HUES48 (cell line): Measurements from ENCODE around the gene PTPRS.
A peak's percentile ranks its signal among the peaks of the same experiment; 100 is the strongest.
"Not testable (repeated sequence)": the region's sequence is repeated elsewhere in the genome, so short reads cannot be mapped to it uniquely, and the experiment has no call there.

Experiments
- H3K27ac ChIP-seq: one replicate; pipeline ENCODE4 v1.7.0; 2013; ENCODE audit warnings: low read depth, low read length, inconsistent platforms
- H3K27me3 ChIP-seq: 2 replicates; pipeline ENCODE4 v1.6.1; 2013; ENCODE audit warnings: mild to moderate bottlenecking, low read length; ENCODE audit not compliant: control insufficient read depth, insufficient read depth
- H3K36me3 ChIP-seq: 2 replicates; pipeline ENCODE4 v1.6.1; 2013; ENCODE audit warnings: low read length; ENCODE audit not compliant: control insufficient read depth, insufficient read depth
- H3K4me1 ChIP-seq: 2 replicates; pipeline ENCODE4 v1.6.1; 2013; ENCODE audit warnings: mild to moderate bottlenecking, low read length; ENCODE audit not compliant: control insufficient read depth, insufficient read depth
- H3K4me3 ChIP-seq: 2 replicates; pipeline ENCODE4 v1.5.1; 2013; ENCODE audit warnings: mild to moderate bottlenecking, low read depth, low read length
- H3K9ac ChIP-seq: 2 replicates; pipeline ENCODE4 v1.6.1; 2013; ENCODE audit warnings: mild to moderate bottlenecking, low read depth, low read length, moderate library complexity
- H3K9me3 ChIP-seq: 2 replicates; pipeline ENCODE4 v1.6.1; 2013; ENCODE audit warnings: low read length; ENCODE audit not compliant: control insufficient read depth, insufficient read depth

PTPRS gene

DNA sequence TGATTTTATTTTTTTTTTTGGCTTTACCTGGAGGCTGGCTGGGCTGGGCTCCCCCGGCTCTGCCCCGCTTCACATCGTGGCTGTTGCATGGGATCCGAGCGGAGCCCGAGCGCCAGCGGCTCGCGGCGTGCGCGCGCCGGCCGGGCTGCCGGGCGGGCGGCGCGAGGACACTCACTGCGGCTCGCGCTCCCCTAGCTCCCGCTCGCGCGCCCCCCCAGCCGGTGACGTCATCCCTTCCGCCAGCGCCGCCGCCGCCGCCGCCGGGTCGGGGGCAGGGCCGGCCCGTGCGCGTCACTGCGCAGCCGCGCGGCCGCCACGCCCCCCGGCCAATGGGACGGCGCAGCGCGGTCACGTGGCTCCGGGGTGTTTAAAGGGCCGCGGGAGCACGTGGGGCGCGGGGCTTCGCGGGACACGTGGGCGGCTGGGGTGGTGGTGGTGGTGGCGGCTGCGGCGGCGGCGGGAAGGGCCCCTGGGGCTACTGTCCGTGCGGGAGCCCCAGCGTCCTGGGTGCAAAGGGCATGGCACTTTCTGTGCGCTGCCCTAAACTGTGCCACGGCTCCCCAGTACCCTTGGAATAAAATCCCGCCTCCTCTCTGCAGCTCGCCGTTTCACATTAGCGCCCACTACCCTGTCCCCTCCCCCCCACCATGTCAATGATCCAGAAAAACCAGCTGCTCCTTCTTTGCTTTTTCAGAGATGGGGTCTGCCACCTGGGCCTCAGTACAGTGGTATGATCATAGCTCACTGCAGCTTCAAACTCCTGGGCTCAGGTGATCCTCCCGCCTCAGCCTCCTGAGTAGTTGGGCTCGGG lies at the start of gene PTPRS:
TSS of gene PTPRS (minus strand) at position 176 of the 811 bp plus-strand sequence. CDS start 54,672 bp downstream, outside the sequence.
- Histone ChIP-seq H3K4me1 (peaks cover 15% of the 10 kb centered on the region), H3K4me3 (peak within 1 kb of the TSS; percentile 80)

DNA sequence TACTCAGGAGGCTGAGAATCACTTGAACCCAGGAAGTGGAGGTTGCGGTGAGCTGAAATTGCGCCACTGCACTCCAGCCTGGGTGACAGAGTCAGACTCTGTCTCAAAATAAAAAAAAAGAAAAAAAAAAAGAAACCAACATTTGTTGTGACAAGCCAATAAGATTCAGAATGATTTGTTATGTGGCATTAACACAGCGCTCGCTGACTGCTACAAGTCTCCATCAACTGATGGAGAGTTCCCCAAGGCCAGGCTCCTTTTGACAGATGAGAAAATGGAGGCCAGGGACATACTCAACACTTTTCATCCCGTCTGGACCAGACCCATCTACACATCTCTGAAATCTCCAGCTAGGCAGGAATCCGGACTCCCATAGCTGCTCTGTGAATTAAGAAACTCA lies 48.7 kb upstream of the PTPRS start:
- no peak overlapping the region for H3K9ac ChIP-seq
- no peaks in the 10 kb centered on the region for H3K9me3 ChIP-seq

More for the DNA sequence above, at the start of gene PTPRS:
- Histone ChIP-seq H3K9ac (peak within 1 kb of the TSS; percentile 85), H3K27ac (peak within 1 kb of the TSS; percentile 92), H3K36me3 (0 out of 2 replicates have a peak, but pooled peaks cover 7% of the 10 kb centered on the region), H3K9me3 (no peaks in the 10 kb centered on the region; the same call in 1 of the 2 replicates), H3K27me3 (peaks cover 22% of the 10 kb centered on the region)

DNA sequence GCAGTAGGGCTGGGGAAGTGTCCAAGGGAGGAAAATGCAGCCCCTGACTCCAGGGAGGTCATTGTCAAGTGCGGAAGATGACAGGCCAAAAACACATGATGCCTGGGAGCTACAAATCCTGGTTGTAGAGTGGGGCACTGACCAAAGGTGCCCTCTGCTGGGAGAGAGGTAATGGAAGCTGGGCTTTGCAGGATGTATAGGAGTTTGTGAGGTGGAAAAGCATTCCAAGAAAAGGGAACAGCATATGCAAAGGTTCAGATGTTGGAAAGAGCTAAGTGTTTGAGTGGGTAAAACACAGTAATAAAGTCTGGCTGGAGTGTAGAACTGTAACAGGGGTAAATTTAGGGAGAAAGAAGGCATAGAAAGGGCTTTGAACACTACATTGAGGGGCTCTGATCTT lies 46.9 kb upstream of the PTPRS start:
- Histone ChIP-seq H3K4me3 (no peak overlapping the region), H3K9ac (no peak overlapping the region), H3K4me1 (no peaks in the 10 kb centered on the region), H3K27me3 (no peaks in the 10 kb centered on the region), H3K36me3 (no peaks in the 10 kb centered on the region), H3K9me3 (peaks cover 3% of the 10 kb centered on the region; the same call in 1 of the 2 replicates), H3K27ac (no peak overlapping the region)

More for the DNA sequence above, 48.7 kb upstream of the PTPRS start:
- Histone ChIP-seq H3K4me1 (no peaks in the 10 kb centered on the region), H3K27me3 (no peaks in the 10 kb centered on the region), H3K27ac (no peak overlapping the region), H3K4me3 (no peak overlapping the region), H3K36me3 (no peaks in the 10 kb centered on the region)

DNA sequence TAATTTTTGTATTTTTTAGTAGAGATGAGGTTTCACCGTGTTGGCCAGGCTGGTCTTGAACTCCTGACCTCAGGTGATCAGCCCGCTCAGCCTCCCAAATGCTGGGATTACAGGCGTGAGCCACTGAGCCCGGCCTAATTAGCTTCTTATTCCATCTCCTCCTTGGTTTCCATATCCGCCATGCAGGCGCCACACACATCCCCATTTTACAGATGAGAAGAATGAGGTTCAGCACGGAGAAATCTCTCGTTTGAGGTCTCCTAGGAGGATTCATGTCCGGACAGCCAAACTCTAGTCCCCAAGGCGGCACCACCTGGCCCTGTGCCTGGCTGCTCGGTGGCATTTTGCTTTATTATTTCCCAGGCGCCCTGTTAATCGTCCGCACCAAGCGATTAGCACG lies 46.2 kb upstream of the PTPRS start:
- Histone ChIP-seq H3K9ac (no peak overlapping the region), H3K27me3 (no peaks in the 10 kb centered on the region), H3K36me3 (no peaks in the 10 kb centered on the region)

DNA sequence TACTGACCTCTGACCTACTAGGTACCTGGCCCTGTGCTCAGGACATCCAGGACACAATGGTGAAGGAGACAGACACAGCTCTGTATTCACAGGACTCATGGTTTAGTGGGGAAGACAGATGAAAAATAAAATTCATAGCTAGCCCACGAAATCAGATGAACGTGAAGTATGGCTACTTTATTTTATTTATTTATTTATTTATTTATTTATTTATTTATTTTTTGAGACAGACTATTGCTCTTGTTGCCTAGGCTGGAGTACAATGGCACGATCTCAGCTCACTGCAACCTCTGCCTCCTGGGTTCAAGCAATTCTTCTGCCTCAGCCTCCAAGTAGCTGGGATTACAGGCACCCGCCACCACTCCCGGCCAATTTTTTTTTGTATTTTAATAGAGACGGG lies 40.6 kb upstream of the PTPRS start:
- H3K9me3 ChIP-seq, H3K9ac ChIP-seq, H3K4me3 ChIP-seq, H3K36me3 ChIP-seq, H3K4me1 ChIP-seq, H3K27me3 ChIP-seq, H3K27ac ChIP-seq: not testable (repeated sequence)

More for the DNA sequence above, 46.2 kb upstream of the PTPRS start:
- H3K4me3 ChIP-seq = no peak overlapping the region
- H3K4me1 ChIP-seq = no peaks in the 10 kb centered on the region
- peaks cover 4% of the 10 kb centered on the region; the same call in 1 of the 2 replicates for H3K9me3 ChIP-seq
- H3K27ac ChIP-seq = no peak overlapping the region

DNA sequence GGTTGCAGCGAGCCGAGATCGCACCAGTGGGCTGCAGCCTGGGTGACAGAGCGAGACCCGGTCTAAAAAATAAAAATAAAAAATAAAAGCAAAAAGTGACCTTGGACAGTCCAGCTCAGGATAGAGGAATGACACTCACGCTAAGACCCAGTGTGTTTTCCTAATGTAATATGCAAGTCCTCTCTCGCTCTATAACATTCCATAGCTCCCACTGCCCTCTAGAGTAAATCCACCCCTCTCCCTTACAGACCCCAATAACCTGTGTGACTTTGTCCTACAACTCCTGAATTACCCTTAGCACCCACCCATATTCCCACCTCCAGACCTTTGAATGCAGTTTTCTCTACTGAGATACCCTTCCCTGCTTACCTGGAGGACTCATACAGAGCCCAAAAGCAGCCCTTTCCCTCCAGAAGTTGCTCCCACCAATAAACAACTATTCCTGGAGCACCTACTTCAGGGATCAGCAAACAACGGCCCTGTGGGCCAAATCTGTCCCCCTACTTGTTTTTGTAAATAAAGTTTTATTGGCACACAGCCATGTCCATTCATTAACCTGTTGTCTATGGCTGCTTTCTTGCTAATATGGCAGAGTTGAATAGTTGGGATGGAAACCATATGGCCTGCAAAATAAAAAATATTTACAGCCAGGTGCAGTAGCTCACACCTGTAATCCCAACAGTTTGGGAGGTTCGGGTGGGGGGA lies 39.8 kb upstream of the PTPRS start:
- H3K4me1 ChIP-seq = no peaks in the 10 kb centered on the region
- no peaks in the 10 kb centered on the region for H3K36me3 ChIP-seq
- H3K4me3 ChIP-seq = no peak overlapping the region
- H3K27ac ChIP-seq = no peak overlapping the region
- H3K9me3 ChIP-seq = peaks cover 6% of the 10 kb centered on the region; the same call in 1 of the 2 replicates
- H3K27me3 ChIP-seq = no peaks in the 10 kb centered on the region
- H3K9ac ChIP-seq = no peak overlapping the region

DNA sequence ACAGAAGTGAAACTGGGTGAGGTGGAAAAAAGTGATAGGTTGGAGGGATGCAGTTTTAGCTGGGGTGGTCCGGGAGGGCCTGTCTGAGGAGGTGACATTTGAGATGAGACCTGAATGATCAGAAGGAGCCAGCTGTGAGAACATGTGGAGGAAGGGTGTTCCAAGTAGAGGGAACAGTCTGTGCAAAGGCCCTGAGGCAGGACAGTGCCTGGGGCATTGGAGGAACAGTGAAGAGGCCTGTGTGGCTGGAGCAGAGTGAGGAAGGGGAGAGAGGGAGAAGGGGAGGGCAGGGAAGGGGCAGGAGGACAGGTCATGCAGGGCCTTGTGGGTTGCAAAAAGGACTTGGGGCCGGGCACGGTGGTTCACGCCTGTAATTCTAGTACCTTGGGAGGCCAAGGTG lies 36.3 kb upstream of the PTPRS start:
- no peaks in the 10 kb centered on the region for H3K4me1 ChIP-seq
- H3K9ac ChIP-seq = no peak overlapping the region
- no peaks in the 10 kb centered on the region for H3K36me3 ChIP-seq
- no peak overlapping the region for H3K4me3 ChIP-seq
- H3K27me3 ChIP-seq = no peaks in the 10 kb centered on the region; the same call in 1 of the 2 replicates
- 0 out of 2 replicates have a peak, but pooled peaks cover 3% of the 10 kb centered on the region for H3K9me3 ChIP-seq
- H3K27ac ChIP-seq = no peak overlapping the region

DNA sequence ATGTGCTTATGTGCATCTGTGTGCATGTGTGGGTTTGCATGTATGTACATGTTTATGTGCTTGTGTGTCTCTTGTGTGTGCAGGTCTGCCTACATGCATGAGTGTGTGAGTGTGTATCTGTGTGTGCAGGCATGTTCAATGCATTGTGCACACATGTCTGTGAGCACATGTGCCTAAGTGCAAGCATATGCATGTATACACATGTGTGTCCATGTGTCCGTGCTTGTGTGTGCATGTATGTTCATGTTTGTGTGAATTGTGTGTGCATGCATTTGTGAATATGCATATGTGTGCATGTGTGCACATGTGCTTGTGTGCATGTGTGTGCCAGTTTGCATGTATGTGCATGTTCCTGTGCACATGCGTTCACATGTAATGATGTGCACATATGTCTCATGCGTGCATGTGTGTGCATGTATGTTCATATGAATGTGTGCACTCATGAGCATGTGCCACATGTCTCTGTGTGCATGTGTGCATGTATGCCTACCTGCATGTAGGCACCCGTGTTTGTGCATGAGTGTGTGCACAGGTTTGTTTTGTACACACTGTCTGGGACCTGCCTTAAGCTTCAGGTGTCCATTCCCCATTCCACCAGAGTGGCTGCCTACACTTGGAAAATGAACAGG lies 32.1 kb upstream of the PTPRS start:
- Histone ChIP-seq H3K9ac (no peak overlapping the region), H3K4me3 (no peak overlapping the region), H3K36me3 (no peaks in the 10 kb centered on the region), H3K4me1 (no peaks in the 10 kb centered on the region), H3K27me3 (no peaks in the 10 kb centered on the region; the same call in 1 of the 2 replicates), H3K9me3 (no peaks in the 10 kb centered on the region), H3K27ac (no peak overlapping the region)

DNA sequence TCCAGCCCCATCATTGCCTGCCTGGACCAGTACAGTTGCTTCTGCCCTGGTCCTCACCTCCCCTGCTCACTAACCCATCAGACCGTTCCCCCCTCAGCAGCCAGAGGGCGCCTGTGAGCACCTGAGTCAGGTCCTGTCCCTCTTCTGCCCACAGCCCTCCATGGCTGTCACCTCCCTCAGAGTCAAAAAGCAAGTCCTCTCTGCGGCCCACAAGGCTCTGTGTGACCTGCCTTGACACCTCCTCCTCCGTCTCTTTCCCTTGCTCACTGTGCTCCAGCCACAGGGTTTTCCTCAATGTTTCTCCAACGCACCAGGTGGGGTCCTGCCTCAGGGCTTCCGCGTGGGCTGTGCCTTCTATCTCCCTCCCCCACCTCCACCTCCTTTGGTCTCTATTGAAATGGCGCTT lies 29.4 kb upstream of the PTPRS start:
- Histone ChIP-seq H3K9ac (no peak overlapping the region), H3K4me3 (no peak overlapping the region), H3K27me3 (no peaks in the 10 kb centered on the region; the same call in 1 of the 2 replicates), H3K9me3 (no peaks in the 10 kb centered on the region), H3K27ac (no peak overlapping the region), H3K4me1 (no peaks in the 10 kb centered on the region), H3K36me3 (no peaks in the 10 kb centered on the region)

DNA sequence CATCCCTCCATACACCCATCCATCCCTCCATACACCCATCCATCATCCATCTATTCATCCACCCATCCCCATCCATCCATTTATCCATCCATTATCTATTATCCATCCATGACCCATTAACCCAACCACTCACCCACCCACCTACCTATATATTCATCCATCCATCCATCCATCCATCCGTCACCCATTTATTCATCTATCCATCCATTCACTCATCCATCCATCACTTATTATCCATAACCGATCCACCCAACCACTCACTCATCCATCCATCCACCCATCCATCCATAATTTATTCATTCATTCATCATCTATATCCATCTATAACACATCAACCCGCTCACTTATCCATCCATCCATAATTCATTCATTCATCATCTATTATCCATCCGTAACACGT lies 28.7 kb upstream of the PTPRS start:
- Histone ChIP-seq H3K27me3 (no peaks in the 10 kb centered on the region; the same call in 1 of the 2 replicates), H3K36me3 (no peaks in the 10 kb centered on the region), H3K4me3 (no peak overlapping the region), H3K4me1 (no peaks in the 10 kb centered on the region), H3K27ac (no peak overlapping the region), H3K9ac (no peak overlapping the region), H3K9me3 (no peaks in the 10 kb centered on the region)
